OCI-LY1 (cell line): ENCODE data around the gene ZFP3.
"Not testable (repeated sequence)": the region's sequence is repeated elsewhere in the genome, so short reads cannot be mapped to it uniquely, and the experiment has no call there.

Experiments
- H2AFZ ChIP-seq: fragments of 200-600 bp; sonication (generic), shearing (Covaris generic); 2 replicates; pipeline ENCODE4 v1.6.0; 2014; ENCODE audit warnings: antibody characterized with exemption, mild to moderate bottlenecking, low read length
- H3F3A ChIP-seq: fragments of 200-600 bp; sonication (generic), shearing (Covaris generic); 2 replicates; pipeline ENCODE4 v1.6.0; 2014; ENCODE audit warnings: mild to moderate bottlenecking, antibody characterized with exemption, low read length, moderate library complexity; ENCODE audit not compliant: insufficient read depth
- H3K27ac ChIP-seq: fragments of 200-600 bp; sonication (generic); 2 replicates; pipeline ENCODE4 v1.5.1; 2014; ENCODE audit warnings: low read length, mixed run types, mild to moderate bottlenecking, low read depth; ENCODE audit not compliant: poor library complexity, severe bottlenecking
- H3K27me3 ChIP-seq: fragments of 200-600 bp; sonication (generic); 2 replicates; pipeline ENCODE4 v1.6.0; 2014; ENCODE audit warnings: antibody characterized with exemption, mild to moderate bottlenecking, low read length, moderate library complexity; ENCODE audit not compliant: insufficient read depth
- H3K36me3 ChIP-seq: fragments of 200-600 bp; sonication (generic); 2 replicates; pipeline ENCODE4 v1.6.1; 2014; ENCODE audit warnings: mild to moderate bottlenecking, antibody characterized with exemption, low read length, moderate library complexity, mixed read lengths; ENCODE audit not compliant: insufficient read depth
- H3K4me1 ChIP-seq: fragments of 200-600 bp; sonication (generic); 2 replicates; pipeline ENCODE4 v1.5.1; 2014; ENCODE audit warnings: mild to moderate bottlenecking, low read length, moderate library complexity; ENCODE audit not compliant: insufficient read depth, severe bottlenecking
- H3K4me2 ChIP-seq: fragments of 200-600 bp; sonication (generic), shearing (Covaris generic); 2 replicates; pipeline ENCODE4 v1.6.1; 2014; ENCODE audit warnings: low read length
- H3K4me3 ChIP-seq: fragments of 200-600 bp; sonication (generic); 2 replicates; pipeline ENCODE4 v1.5.1; 2014; ENCODE audit warnings: low read length, low read depth, mild to moderate bottlenecking, mixed read lengths; ENCODE audit not compliant: poor library complexity, severe bottlenecking
- H3K79me2 ChIP-seq: fragments of 200-600 bp; shearing (Covaris generic); 2 replicates; pipeline ENCODE4 v1.6.1; 2016; ENCODE audit warnings: mixed run types, low read length, mixed read lengths; ENCODE audit not compliant: insufficient read depth
- H3K9ac ChIP-seq: fragments of 200-600 bp; sonication (generic), shearing (Covaris generic); 2 replicates; pipeline ENCODE4 v1.6.1; 2014; ENCODE audit warnings: mild to moderate bottlenecking, low read length, mixed read lengths
- H3K9me2 ChIP-seq: fragments of 200-600 bp; sonication (generic), shearing (Covaris generic); 2 replicates; pipeline ENCODE4 v1.6.1; 2014; ENCODE audit warnings: low read depth, mild to moderate bottlenecking, low read length, mixed read lengths
- H3K9me3 ChIP-seq: fragments of 200-600 bp; shearing (Covaris generic); 2 replicates; pipeline ENCODE4 v1.6.1; 2014; ENCODE audit warnings: low read length, mixed read lengths
- H4K20me1 ChIP-seq: fragments of 200-600 bp; sonication (generic), shearing (Covaris generic); 2 replicates; pipeline ENCODE4 v1.6.0; 2016; ENCODE audit warnings: mild to moderate bottlenecking, low read length; ENCODE audit not compliant: insufficient read depth
- CTCF ChIP-seq: fragments of 200-600 bp; sonication (generic), shearing (Covaris generic); IDR thresholded peaks from 2 replicates; pipeline ENCODE4 v1.5.1; 2017; ENCODE audit warnings: mild to moderate bottlenecking, antibody characterized with exemption, low read length, moderate library complexity, mixed read lengths
- EZH2 ChIP-seq: fragments of 200-600 bp; sonication (generic), shearing (Covaris generic); IDR thresholded peaks from 2 replicates; pipeline ENCODE4 v1.8.0; 2017; ENCODE audit warnings: borderline replicate concordance, mixed run types, mild to moderate bottlenecking, antibody characterized with exemption, low read length, moderate library complexity, mixed read lengths

Gene ZFP3

GRCh38 chr17:5069724-5070123 is 8.5 kb upstream of the ZFP3 start:
- no peak overlapping the region for H3K9ac ChIP-seq
- H3K27ac ChIP-seq: no peak overlapping the region
- H3K4me1 ChIP-seq: no peaks in the 10 kb centered on the region

GRCh38 chr17:5075472-5075871 is 2.8 kb upstream of the ZFP3 start:
- not testable (repeated sequence) for H3K4me2 ChIP-seq, H3F3A ChIP-seq, H2AFZ ChIP-seq, H4K20me1 ChIP-seq, H3K4me3 ChIP-seq, H3K27ac ChIP-seq, H3K9me3 ChIP-seq, H3K27me3 ChIP-seq, H3K79me2 ChIP-seq, H3K9ac ChIP-seq, H3K36me3 ChIP-seq, H3K9me2 ChIP-seq
- H3K4me1 ChIP-seq: peaks cover 15% of the 10 kb centered on the region

More at GRCh38 chr17:5069724-5070123, 8.5 kb upstream of the ZFP3 start:
- H4K20me1 ChIP-seq: no peaks in the 10 kb centered on the region
- H3F3A ChIP-seq: no peaks in the 10 kb centered on the region
- no peak for TF ChIP-seq EZH2
- TF ChIP-seq CTCF: no peak
- H3K9me2 ChIP-seq: no peaks in the 10 kb centered on the region
- H3K4me2 ChIP-seq: no peak overlapping the region
- H3K79me2 ChIP-seq: no peaks in the 10 kb centered on the region
- no peak overlapping the region for H3K4me3 ChIP-seq
- H3K27me3 ChIP-seq: no peaks in the 10 kb centered on the region; the same call in 1 of the 2 replicates
- no peak overlapping the region for H2AFZ ChIP-seq
- no peaks in the 10 kb centered on the region for H3K36me3 ChIP-seq
- no peaks in the 10 kb centered on the region for H3K9me3 ChIP-seq

- H3K9me3 ChIP-seq, H3K27me3 ChIP-seq, H2AFZ ChIP-seq, H3K27ac ChIP-seq, H3K4me2 ChIP-seq, H3K9me2 ChIP-seq, H4K20me1 ChIP-seq, H3K79me2 ChIP-seq, H3K9ac ChIP-seq, H3K36me3 ChIP-seq, H3F3A ChIP-seq, H3K4me3 ChIP-seq: not testable (repeated sequence)
- peaks cover 15% of the 10 kb centered on the region for H3K4me1 ChIP-seq
Measured at GRCh38 chr17:5077275-5077674, 992 bp upstream of the ZFP3 start.

GRCh38 chr17:5077781-5078105 is 524 bp upstream of the ZFP3 start:
- H4K20me1 ChIP-seq: no peaks in the 10 kb centered on the region
- peaks cover 15% of the 10 kb centered on the region for H3K4me1 ChIP-seq
- no peak overlapping the region for H3K27ac ChIP-seq
- no peaks in the 10 kb centered on the region for H3K9me2 ChIP-seq
- no peak overlapping the region for H3K9ac ChIP-seq
- peak overlapping the region; percentile 13; the same call in 1 of the 2 replicates for H2AFZ ChIP-seq
- 0 out of 2 replicates have a peak, but pooled peaks cover 3% of the 10 kb centered on the region for H3K9me3 ChIP-seq
- no peak for TF ChIP-seq CTCF
- TF ChIP-seq EZH2: no peak
- H3F3A ChIP-seq: no peaks in the 10 kb centered on the region
- no peaks in the 10 kb centered on the region; the same call in 1 of the 2 replicates for H3K36me3 ChIP-seq
- H3K4me2 ChIP-seq: peak overlapping the region; percentile 64
- H3K79me2 ChIP-seq: no peaks in the 10 kb centered on the region
- H3K27me3 ChIP-seq: no peaks in the 10 kb centered on the region
- peak overlapping the region; percentile 60 for H3K4me3 ChIP-seq
